IPS DF 4.7 (cell line): Measurements from ENCODE around the gene EPN1.
"Not testable (repeated sequence)": the region's sequence is repeated elsewhere in the genome, so short reads cannot be mapped to it uniquely, and the experiment has no call there.

ENCODE experiments used
- DNase-seq: peaks from one replicate; pipeline ENCODE4 v3.0.0-alpha.2; 2013; ENCODE audit warnings: low spot score; ENCODE audit errors: extremely low read depth

Gene EPN1

GRCh38 chr19:55720214-55720746, 45.3 kb downstream of the EPN1 start:
- DNase-seq, result no peak

GRCh38 chr19:55720801-55721200, 45.8 kb downstream of the EPN1 start:
- DNase-seq, result no peak

DNA sequence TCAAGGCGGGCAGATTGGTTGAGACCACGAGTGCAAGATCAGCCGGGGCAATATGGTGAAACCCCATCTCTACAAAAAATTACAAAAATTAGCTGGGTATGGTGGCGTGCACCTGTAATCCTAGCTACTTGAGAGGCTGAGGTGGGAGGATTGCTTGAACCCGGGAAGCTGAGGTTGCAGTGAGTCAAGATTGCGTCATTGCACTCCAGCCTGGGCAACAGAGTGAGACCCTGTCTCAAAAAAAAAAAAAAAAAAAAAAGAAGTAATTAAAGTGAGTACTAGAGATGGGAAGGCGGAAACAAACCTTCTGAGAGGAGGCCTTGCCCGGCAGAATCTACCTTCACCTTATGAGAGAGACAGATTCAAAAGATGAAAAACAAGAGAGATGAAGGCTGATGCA, 48.5 kb downstream of the EPN1 start:
- DNase-seq, result no peak

- not testable (repeated sequence) for DNase-seq
These were observed 55.4 kb downstream of the EPN1 start for GRCh38 chr19:55730378-55730777.

GRCh38 chr19:55738302-55738701, 63.3 kb downstream of the EPN1 start, which contains the start of gene NLRP9:
TSS of gene NLRP9 (minus strand) at chr19:55738402. CDS start at chr19:55738374, 28 bp downstream.
- no peak for DNase-seq

DNA sequence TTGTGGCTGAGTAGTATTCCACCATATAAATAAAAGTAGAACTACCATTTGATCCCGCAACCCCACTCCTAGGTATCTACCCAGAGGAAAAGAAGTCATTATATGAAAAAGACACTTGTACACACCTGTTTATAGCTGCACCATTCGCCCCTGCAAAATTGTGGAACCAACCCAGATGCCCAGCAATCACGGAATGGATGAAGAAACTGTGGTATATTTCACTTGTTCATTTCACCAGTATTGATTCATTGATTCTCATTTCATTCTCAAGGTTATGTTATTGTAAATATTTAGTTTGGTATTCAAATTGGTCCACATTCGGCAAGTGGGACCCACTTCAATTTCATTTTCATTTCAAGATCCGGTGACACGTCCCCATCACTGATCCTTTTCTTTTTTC, 75.7 kb downstream of the EPN1 start:
- DNase-seq, result no peak

DNA sequence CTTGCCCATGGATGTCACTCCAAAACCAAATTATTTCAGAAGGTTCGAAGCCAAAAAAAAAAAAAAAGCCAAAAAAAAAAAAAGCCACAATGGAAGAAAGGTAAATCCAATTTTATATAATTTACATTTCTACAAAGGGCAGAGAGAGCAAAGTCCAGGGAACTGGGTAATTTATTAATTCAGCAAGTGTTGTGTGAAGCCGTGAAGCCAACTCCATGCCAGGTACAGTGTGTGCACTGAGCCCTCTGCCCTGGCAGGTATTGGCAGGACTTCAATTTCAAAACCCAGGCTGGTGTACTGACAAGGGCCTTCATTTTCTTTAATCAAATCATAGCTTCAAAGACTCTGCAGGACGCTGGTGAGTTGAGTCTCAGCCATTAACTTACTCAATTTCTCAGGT, 78.4 kb downstream of the EPN1 start:
- DNase-seq, result no peak

DNA sequence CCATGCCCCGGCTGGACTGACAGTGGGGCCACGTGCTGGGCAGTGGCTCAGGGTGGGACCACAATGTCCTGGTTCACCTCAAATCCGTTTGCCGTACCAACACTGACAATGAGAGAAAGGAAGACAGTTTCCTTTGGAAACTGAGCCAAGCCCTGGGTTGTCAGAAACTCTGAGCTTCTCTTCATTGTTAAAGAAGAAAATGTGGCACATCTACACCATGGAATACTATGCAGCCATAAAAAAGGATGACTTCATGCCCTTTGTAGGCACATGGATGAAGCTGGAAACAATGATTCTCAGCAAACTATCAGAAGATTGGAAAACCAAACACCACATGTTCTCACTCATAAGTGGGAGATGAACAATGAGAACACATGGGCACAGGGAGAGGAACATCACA, 81.8 kb downstream of the EPN1 start:
- not testable (repeated sequence) for DNase-seq

DNA sequence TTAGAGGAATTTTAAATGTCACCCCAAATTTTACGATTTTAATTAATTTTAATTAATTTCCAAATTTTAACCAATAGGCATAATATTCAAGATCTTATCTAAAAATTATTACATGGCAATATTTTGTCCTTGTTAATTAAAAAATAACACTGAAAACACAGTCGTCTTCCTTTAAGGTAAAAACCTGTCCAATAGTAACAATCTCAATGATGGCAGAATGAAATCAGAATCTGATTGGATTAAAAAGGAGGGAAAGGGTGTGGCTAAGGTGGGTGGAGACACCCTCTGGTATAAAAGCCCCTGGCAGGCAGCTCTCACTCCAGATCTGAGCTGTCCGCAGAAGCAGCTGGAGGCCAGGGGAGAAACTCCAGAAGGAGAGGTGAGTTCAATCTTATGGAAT, 83.8 kb downstream of the EPN1 start, which contains the start of gene RFPL4A:
Gene RFPL4A (plus strand): TSS at position 301 of the 400 bp plus-strand sequence. CDS start 2,704 bp downstream, outside the sequence.
- DNase-seq, result not testable (repeated sequence)
